HepG2 (cell line): ENCODE results near the gene HYOU1. TPM values are rescaled to one million over a fixed set of nuclear protein-coding genes. Genes with fewer than 3 reads are reported as not detected.

Experiments used
- AKAP8 ChIP-seq: sonication (generic); formaldehyde crosslinking; IDR thresholded peaks from 2 replicates; pipeline ENCODE4 v1.5.1; 2020; ENCODE audit warnings: mild to moderate bottlenecking, missing genetic modification reagents
- ATAD3A ChIP-seq: sonication (generic); formaldehyde crosslinking; IDR thresholded peaks from 2 replicates; pipeline ENCODE4 v1.4.0; 2020; ENCODE audit warnings: missing genetic modification reagents
- BRCA1 ChIP-seq: sonication (generic); formaldehyde crosslinking; IDR thresholded peaks from 2 replicates; pipeline ENCODE4 v1.4.0; 2020; ENCODE audit warnings: missing genetic modification reagents
- HCFC1 ChIP-seq: fragments of 150-350 bp; IDR thresholded peaks from 2 replicates; pipeline ENCODE4 v1.6.1; 2014; ENCODE audit warnings: low read depth, low read length
- NR2F1 ChIP-seq, 2 experiments: fragments of 450-650 bp in 1 of 2; formaldehyde crosslinking in 1 of 2; IDR thresholded peaks; 2 replicates each; pipeline versions ENCODE4 v1.5.0 to v1.6.1; 2016 to 2020; ENCODE audit warnings: mild to moderate bottlenecking in 1 of 2, missing compliant biosample characterization in 1 of 2, missing genetic modification reagents in 1 of 2, moderate library complexity in 1 of 2
- ZEB1 ChIP-seq: IDR thresholded peaks from 2 replicates; pipeline ENCODE4 v1.6.1; 2012; ENCODE audit warnings: mild to moderate bottlenecking, low read depth, inconsistent platforms; ENCODE audit not compliant: insufficient replicate concordance
- ZNF446 ChIP-seq: sonication (generic); formaldehyde crosslinking; IDR thresholded peaks from 2 replicates; pipeline ENCODE4 v1.5.0; 2020; ENCODE audit warnings: mild to moderate bottlenecking, missing genetic modification reagents
- ZNF530 ChIP-seq: sonication (generic); formaldehyde crosslinking; IDR thresholded peaks from 2 replicates; pipeline ENCODE4 v1.5.0; 2020; ENCODE audit warnings: low read depth, mild to moderate bottlenecking, missing genetic modification reagents
- ZNF546 ChIP-seq: sonication (generic); formaldehyde crosslinking; conservative IDR thresholded peaks from 2 replicates; pipeline ENCODE4 v1.8.1; 2023; ENCODE audit warnings: mild to moderate bottlenecking, missing genetic modification reagents
- ZNF781 ChIP-seq: sonication (generic); formaldehyde crosslinking; IDR thresholded peaks from 2 replicates; pipeline ENCODE4 v1.5.1; 2020; ENCODE audit warnings: borderline replicate concordance, mild to moderate bottlenecking, missing genetic modification reagents; ENCODE audit errors: not compliant biosample characterization
- polyA plus RNA-seq, 8 experiments: library from polyadenylated mRNA; depleted of rRNA in 3 of 8; stranded (reverse) in 7 of 8; unstranded in 1 of 8; fragments of >200 nt; fragmentation: Illumina TruSeq in 4 of 8; extraction: Trizol in 4 of 8; gene quantifications; 2 replicates each; pipeline versions ENCODE4 v1.2.1 to v1.2.3, GENCODE V29; 2011 to 2016; ENCODE audit warnings: low read depth in 4 of 8, missing spikeins in 1 of 8, mixed read lengths in 1 of 8; ENCODE audit not compliant: insufficient read depth in 1 of 8
- total RNA-seq, 5 experiments: library from RNA; depleted of rRNA; stranded (reverse); fragments of >200 nt; fragmentation: Illumina TruSeq; extraction: Trizol; gene quantifications; 2 replicates each; pipeline ENCODE4 v1.2.3, GENCODE V29; 2016; ENCODE audit warnings: low read depth in 1 of 5
- TF ChIP-seq, protein P1 (sequence below), 2 experiments: sonication (generic) in 1 of 2; formaldehyde crosslinking in 1 of 2; IDR thresholded peaks; 2 replicates each; pipeline versions ENCODE4 v1.4.0 to v1.6.1; 2016 to 2020; ENCODE audit warnings: borderline replicate concordance in 1 of 2, low read depth in 1 of 2, mild to moderate bottlenecking in 1 of 2, missing genetic modification reagents in 1 of 2
- TF ChIP-seq, protein P2 (sequence below): sonication (generic); formaldehyde crosslinking; IDR thresholded peaks from 2 replicates; pipeline ENCODE4 v1.5.1; 2020; ENCODE audit warnings: mild to moderate bottlenecking, missing genetic modification reagents
- TF ChIP-seq, protein P3 (sequence below), 2 experiments: sonication (generic) in 1 of 2; formaldehyde crosslinking in 1 of 2; IDR thresholded peaks; 2 replicates each; pipeline versions ENCODE4 v1.6.1 to v1.9.0; 2014 to 2022; ENCODE audit warnings: antibody characterized with exemption in 1 of 2, borderline replicate concordance in 1 of 2, inconsistent platforms in 1 of 2, low read depth in 1 of 2, missing genetic modification reagents in 1 of 2

The HYOU1 gene
- total and polyA plus RNA-seq, 2 of the 13 experiments (the other 11 are each of a cell fraction or from before 2014, with no cell fraction given): 127 to 155 TPM

DNA sequence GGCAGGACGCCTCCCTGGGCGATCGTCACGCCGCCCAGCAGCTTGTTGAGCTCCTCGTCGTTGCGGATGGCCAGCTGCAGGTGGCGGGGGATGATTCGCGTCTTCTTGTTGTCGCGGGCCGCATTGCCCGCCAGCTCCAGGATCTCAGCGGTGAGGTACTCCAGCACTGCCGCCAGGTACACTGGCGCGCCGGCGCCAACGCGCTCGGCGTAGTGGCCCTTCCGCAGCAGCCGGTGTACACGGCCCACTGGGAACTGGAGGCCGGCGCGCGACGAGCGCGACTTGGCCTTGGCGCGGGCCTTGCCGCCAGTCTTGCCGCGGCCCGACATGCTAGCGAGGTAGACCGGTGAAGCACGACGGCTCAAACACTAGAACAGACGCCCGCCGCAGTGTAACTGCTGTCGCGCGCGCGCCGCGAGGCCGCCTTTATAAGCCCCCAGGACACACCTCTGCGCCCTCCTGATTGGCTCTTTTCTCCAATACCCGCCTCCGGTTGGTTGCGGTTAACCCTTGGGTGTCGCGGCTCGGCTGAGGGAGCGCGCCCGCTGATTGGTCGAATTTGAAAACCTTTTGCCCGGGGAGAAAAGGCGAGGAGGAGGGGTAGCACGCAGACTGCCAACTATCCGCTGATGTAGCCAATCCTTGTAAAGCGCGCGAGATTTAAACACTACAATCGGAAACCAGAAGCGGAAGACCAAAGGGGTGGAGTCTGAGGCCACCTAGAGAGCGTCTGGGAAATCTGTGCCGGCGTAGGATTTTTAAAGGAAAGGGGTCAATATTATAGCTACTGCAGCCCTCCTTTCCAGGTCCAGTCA lies 38.3 kb upstream of the HYOU1 start (continued):
- TF ChIP-seq, protein P1, sequence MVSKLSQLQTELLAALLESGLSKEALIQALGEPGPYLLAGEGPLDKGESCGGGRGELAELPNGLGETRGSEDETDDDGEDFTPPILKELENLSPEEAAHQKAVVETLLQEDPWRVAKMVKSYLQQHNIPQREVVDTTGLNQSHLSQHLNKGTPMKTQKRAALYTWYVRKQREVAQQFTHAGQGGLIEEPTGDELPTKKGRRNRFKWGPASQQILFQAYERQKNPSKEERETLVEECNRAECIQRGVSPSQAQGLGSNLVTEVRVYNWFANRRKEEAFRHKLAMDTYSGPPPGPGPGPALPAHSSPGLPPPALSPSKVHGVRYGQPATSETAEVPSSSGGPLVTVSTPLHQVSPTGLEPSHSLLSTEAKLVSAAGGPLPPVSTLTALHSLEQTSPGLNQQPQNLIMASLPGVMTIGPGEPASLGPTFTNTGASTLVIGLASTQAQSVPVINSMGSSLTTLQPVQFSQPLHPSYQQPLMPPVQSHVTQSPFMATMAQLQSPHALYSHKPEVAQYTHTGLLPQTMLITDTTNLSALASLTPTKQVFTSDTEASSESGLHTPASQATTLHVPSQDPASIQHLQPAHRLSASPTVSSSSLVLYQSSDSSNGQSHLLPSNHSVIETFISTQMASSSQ (IDR thresholded peaks at IDR 0.05; ENCODE audit: low read depth): no peak
- TF ChIP-seq, protein P1 (CRISPR knock-in tag; IDR thresholded peaks at IDR 0.05; ENCODE audit: borderline replicate concordance): peak; percentile 2; the same call in 1 of the 2 replicates
- peak; percentile 63 for TF ChIP-seq ZNF781 (CRISPR knock-in tag)
- peak; percentile 42; the same call in 1 of the 2 replicates for TF ChIP-seq ZNF530 (CRISPR knock-in tag)
- no peak; the same call in 1 of the 2 replicates for TF ChIP-seq BRCA1 (CRISPR knock-in tag)
- TF ChIP-seq AKAP8 (CRISPR knock-in tag): peak; percentile 89
- no peak for TF ChIP-seq HCFC1
- TF ChIP-seq ZNF546 (CRISPR knock-in tag): no peak
- TF ChIP-seq, protein P2, sequence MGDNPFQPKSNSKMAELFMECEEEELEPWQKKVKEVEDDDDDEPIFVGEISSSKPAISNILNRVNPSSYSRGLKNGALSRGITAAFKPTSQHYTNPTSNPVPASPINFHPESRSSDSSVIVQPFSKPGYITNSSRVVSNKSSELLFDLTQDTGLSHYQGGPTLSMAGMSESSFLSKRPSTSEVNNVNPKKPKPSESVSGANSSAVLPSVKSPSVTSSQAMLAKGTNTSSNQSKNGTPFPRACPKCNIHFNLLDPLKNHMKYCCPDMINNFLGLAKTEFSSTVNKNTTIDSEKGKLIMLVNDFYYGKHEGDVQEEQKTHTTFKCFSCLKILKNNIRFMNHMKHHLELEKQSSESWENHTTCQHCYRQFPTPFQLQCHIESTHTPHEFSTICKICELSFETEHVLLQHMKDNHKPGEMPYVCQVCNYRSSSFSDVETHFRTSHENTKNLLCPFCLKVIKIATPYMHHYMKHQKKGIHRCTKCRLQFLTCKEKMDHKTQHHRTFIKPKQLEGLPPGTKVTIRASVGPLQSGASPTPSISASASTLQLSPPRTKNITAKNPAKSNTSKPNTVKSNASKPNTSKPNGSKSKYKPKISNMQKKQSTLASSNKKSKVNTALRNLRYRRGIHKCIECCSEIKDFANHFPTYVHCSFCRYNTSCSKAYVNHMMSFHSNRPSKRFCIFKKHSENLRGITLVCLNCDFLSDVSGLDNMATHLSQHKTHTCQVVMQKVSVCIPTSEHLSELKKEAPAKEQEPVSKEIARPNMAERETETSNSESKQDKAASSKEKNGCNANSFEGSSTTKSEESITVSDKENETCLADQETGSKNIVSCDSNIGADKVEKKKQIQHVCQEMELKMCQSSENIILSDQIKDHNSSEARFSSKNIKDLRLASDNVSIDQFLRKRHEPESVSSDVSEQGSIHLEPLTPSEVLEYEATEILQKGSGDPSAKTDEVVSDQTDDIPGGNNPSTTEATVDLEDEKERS (CRISPR knock-in tag): peak; percentile 46; the same call in 1 of the 2 replicates
- TF ChIP-seq ATAD3A (CRISPR knock-in tag): no peak
- TF ChIP-seq ZEB1: no peak
- no peak; a peak in 1 of 4 replicates for TF ChIP-seq NR2F1 (CRISPR knock-in tag; IDR thresholded peaks at IDR 0.05)
- peak; percentile 97 for TF ChIP-seq ZNF446 (CRISPR knock-in tag)
- TF ChIP-seq, protein P3, sequence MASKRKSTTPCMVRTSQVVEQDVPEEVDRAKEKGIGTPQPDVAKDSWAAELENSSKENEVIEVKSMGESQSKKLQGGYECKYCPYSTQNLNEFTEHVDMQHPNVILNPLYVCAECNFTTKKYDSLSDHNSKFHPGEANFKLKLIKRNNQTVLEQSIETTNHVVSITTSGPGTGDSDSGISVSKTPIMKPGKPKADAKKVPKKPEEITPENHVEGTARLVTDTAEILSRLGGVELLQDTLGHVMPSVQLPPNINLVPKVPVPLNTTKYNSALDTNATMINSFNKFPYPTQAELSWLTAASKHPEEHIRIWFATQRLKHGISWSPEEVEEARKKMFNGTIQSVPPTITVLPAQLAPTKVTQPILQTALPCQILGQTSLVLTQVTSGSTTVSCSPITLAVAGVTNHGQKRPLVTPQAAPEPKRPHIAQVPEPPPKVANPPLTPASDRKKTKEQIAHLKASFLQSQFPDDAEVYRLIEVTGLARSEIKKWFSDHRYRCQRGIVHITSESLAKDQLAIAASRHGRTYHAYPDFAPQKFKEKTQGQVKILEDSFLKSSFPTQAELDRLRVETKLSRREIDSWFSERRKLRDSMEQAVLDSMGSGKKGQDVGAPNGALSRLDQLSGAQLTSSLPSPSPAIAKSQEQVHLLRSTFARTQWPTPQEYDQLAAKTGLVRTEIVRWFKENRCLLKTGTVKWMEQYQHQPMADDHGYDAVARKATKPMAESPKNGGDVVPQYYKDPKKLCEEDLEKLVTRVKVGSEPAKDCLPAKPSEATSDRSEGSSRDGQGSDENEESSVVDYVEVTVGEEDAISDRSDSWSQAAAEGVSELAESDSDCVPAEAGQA (IDR thresholded peaks at IDR 0.05; ENCODE audit: low read depth): no peak
- TF ChIP-seq, protein P3 (CRISPR knock-in tag; IDR thresholded peaks at IDR 0.05; ENCODE audit: borderline replicate concordance): peak; percentile 77; the same call in 1 of the 2 replicates
